Neural cell (in vitro differentiated cells): Measurements from ENCODE around the gene HIP1. TPM values are rescaled to one million over a fixed set of nuclear protein-coding genes. Genes with fewer than 3 reads are reported as not detected.
"Not testable (repeated sequence)": the region's sequence is repeated elsewhere in the genome, so short reads cannot be mapped to it uniquely, and the experiment has no call there.

Experiments used
- H2AFZ ChIP-seq: fragments of 200-600, 300-800 bp; sonication (generic), shearing (Covaris generic); 2 replicates; pipeline ENCODE4 v1.6.0; 2014; ENCODE audit warnings: low read depth, mild to moderate bottlenecking, antibody characterized with exemption, low read length, moderate library complexity
- H3F3A ChIP-seq: fragments of 200-600 bp; shearing (Covaris generic); 2 replicates; pipeline ENCODE4 v1.6.1; 2016; ENCODE audit warnings: mild to moderate bottlenecking, moderate library complexity, mixed read lengths, antibody characterized with exemption, low read length; ENCODE audit not compliant: insufficient read depth, poor library complexity, severe bottlenecking
- H3K27ac ChIP-seq: fragments of 200-600, 300-800 bp; sonication (generic), shearing (Covaris generic); 2 replicates; pipeline ENCODE4 v1.5.1; 2014; ENCODE audit warnings: mild to moderate bottlenecking, low read length, moderate library complexity
- H3K27me3 ChIP-seq: fragments of 300-800, 200-600 bp; sonication (generic), shearing (Covaris generic); 2 replicates; pipeline ENCODE4 v1.6.0; 2014; ENCODE audit warnings: mild to moderate bottlenecking, low read depth, low read length, moderate library complexity; ENCODE audit not compliant: insufficient read depth
- H3K36me3 ChIP-seq: fragments of 300-800, 200-600 bp; sonication (generic), shearing (Covaris generic); 2 replicates; pipeline ENCODE4 v1.5.1; 2014; ENCODE audit warnings: mild to moderate bottlenecking, antibody characterized with exemption, low read length, moderate library complexity; ENCODE audit not compliant: insufficient read depth
- H3K4me2 ChIP-seq: fragments of 300-800, 200-600 bp; sonication (generic), shearing (Covaris generic); 2 replicates; pipeline ENCODE4 v1.6.0; 2014; ENCODE audit warnings: mild to moderate bottlenecking, low read length
- H3K4me3 ChIP-seq: fragments of 300-800, 200-600 bp; sonication (generic), shearing (Covaris generic); 2 replicates; pipeline ENCODE4 v1.5.1; 2014; ENCODE audit warnings: mild to moderate bottlenecking, low read length, moderate library complexity
- H3K79me2 ChIP-seq: fragments of 200-600 bp; shearing (Covaris generic); replicated peaks from 2 replicates; pipeline ENCODE4 v1.6.0; 2014; ENCODE audit warnings: mild to moderate bottlenecking, low read length, moderate library complexity; ENCODE audit not compliant: insufficient read depth
- H3K9ac ChIP-seq: fragments of 300-800, 200-600 bp; sonication (generic), shearing (Covaris generic); 2 replicates; pipeline ENCODE4 v1.6.1; 2016; ENCODE audit warnings: mild to moderate bottlenecking, low read length, mixed read lengths
- H3K9me2 ChIP-seq: fragments of 200-600 bp; shearing (Covaris generic); 2 replicates; pipeline ENCODE4 v1.6.1; 2016; ENCODE audit warnings: mild to moderate bottlenecking, low read length, mixed read lengths; ENCODE audit not compliant: insufficient read depth
- H3K9me3 ChIP-seq: fragments of 200-600, 300-800 bp; sonication (generic), shearing (Covaris generic); 2 replicates; pipeline ENCODE4 v1.6.1; 2016; ENCODE audit warnings: mild to moderate bottlenecking, mixed run types, low read length, moderate library complexity, mixed read lengths
- H4K20me1 ChIP-seq: fragments of 200-600 bp; shearing (Covaris generic); 2 replicates; pipeline ENCODE4 v1.6.1; 2016; ENCODE audit warnings: mild to moderate bottlenecking, mixed run types; ENCODE audit not compliant: insufficient read depth
- EP300 ChIP-seq: fragments of 450-650 bp; conservative IDR thresholded peaks from 2 replicates; pipeline ENCODE4 v1.6.1; 2014; ENCODE audit warnings: antibody characterized with exemption, mild to moderate bottlenecking, moderate library complexity; ENCODE audit not compliant: poor library complexity, severe bottlenecking
- EZH2 ChIP-seq: fragments of 200-600, 300-800 bp; shearing (Covaris generic), sonication (generic); IDR thresholded peaks from 2 replicates; pipeline ENCODE4 v1.6.1; 2014; ENCODE audit warnings: antibody characterized with exemption, low read length, borderline replicate concordance, mild to moderate bottlenecking; ENCODE audit not compliant: insufficient read depth, poor library complexity, severe bottlenecking
- MXI1 ChIP-seq: fragments of 450-650 bp; conservative IDR thresholded peaks from 2 replicates; pipeline ENCODE4 v1.6.1; 2014; ENCODE audit warnings: antibody characterized with exemption, mild to moderate bottlenecking; ENCODE audit not compliant: poor library complexity, severe bottlenecking
- POLR2AphosphoS5 ChIP-seq: IDR thresholded peaks from 2 replicates; pipeline ENCODE4 v1.6.1; 2012
- RAD21 ChIP-seq: fragments of 450-650 bp; conservative IDR thresholded peaks from 2 replicates; pipeline ENCODE4 v1.6.1; 2014; ENCODE audit warnings: antibody characterized with exemption, mild to moderate bottlenecking, moderate library complexity
- SMC3 ChIP-seq: fragments of 450-650 bp; conservative IDR thresholded peaks from 2 replicates; pipeline ENCODE4 v1.6.1; 2014; ENCODE audit warnings: antibody characterized with exemption, mild to moderate bottlenecking, moderate library complexity; ENCODE audit not compliant: poor library complexity
- TAF1 ChIP-seq: IDR thresholded peaks from 2 replicates; pipeline ENCODE4 v1.6.1; 2012; ENCODE audit warnings: low read depth
- polyA plus RNA-seq: library from polyadenylated mRNA; depleted of rRNA; stranded (reverse); fragments of >200 nt; gene quantifications from 2 replicates; pipeline ENCODE4 v1.2.3, GENCODE V29; 2014
- TF ChIP-seq, protein P1 (sequence below): fragments of 450-650 bp; IDR thresholded peaks from 2 replicates; pipeline ENCODE4 v1.5.1; 2014; ENCODE audit warnings: antibody characterized with exemption, mild to moderate bottlenecking, moderate library complexity; ENCODE audit not compliant: poor library complexity, severe bottlenecking
- TF ChIP-seq, protein P2 (sequence below): IDR thresholded peaks from 2 replicates; pipeline ENCODE4 v1.6.1; 2012; ENCODE audit warnings: borderline replicate concordance

Gene HIP1
- polyA plus RNA-seq, 1 donor from 2014 or later, result 12.9 TPM

DNA sequence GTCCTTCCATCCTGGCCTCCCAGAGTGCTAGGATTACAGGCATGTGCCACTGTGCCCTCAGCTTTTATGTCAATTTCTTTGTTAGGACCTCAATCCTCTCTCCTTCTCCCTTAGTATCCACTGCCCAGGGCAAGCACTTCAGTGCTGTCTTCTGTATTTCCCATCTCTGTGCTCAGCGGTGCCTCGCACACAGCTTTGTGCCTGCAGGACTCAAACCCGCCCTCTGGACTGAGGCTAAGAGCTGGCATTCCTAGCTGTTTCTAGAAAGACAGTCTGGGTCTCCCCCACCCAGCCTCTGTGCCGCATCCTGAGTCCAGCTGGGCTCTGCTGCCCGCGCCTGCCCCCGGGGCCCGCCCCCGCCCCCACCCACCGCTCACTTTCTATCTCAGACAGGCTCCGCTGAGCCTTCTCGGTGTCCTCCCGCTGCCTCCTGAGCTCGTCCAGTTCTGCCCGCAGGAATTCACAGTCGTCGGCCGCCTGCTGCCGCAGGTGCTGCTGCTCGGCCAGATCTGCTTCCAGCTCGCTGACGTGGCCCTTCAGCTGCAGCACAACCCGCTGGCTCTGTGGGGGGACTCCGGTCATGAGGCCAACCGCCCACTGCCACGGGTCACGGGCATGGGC, 179.3 kb downstream of the HIP1 start:
- no peak overlapping the region for H3K9ac ChIP-seq
- no peaks in the 10 kb centered on the region for H3K79me2 ChIP-seq
- TF ChIP-seq EP300, result no peak
- no peak for TF ChIP-seq MXI1
- TF ChIP-seq EZH2, result no peak
- TF ChIP-seq, protein P1, sequence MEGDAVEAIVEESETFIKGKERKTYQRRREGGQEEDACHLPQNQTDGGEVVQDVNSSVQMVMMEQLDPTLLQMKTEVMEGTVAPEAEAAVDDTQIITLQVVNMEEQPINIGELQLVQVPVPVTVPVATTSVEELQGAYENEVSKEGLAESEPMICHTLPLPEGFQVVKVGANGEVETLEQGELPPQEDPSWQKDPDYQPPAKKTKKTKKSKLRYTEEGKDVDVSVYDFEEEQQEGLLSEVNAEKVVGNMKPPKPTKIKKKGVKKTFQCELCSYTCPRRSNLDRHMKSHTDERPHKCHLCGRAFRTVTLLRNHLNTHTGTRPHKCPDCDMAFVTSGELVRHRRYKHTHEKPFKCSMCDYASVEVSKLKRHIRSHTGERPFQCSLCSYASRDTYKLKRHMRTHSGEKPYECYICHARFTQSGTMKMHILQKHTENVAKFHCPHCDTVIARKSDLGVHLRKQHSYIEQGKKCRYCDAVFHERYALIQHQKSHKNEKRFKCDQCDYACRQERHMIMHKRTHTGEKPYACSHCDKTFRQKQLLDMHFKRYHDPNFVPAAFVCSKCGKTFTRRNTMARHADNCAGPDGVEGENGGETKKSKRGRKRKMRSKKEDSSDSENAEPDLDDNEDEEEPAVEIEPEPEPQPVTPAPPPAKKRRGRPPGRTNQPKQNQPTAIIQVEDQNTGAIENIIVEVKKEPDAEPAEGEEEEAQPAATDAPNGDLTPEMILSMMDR, result no peak
- TF ChIP-seq, protein P2, sequence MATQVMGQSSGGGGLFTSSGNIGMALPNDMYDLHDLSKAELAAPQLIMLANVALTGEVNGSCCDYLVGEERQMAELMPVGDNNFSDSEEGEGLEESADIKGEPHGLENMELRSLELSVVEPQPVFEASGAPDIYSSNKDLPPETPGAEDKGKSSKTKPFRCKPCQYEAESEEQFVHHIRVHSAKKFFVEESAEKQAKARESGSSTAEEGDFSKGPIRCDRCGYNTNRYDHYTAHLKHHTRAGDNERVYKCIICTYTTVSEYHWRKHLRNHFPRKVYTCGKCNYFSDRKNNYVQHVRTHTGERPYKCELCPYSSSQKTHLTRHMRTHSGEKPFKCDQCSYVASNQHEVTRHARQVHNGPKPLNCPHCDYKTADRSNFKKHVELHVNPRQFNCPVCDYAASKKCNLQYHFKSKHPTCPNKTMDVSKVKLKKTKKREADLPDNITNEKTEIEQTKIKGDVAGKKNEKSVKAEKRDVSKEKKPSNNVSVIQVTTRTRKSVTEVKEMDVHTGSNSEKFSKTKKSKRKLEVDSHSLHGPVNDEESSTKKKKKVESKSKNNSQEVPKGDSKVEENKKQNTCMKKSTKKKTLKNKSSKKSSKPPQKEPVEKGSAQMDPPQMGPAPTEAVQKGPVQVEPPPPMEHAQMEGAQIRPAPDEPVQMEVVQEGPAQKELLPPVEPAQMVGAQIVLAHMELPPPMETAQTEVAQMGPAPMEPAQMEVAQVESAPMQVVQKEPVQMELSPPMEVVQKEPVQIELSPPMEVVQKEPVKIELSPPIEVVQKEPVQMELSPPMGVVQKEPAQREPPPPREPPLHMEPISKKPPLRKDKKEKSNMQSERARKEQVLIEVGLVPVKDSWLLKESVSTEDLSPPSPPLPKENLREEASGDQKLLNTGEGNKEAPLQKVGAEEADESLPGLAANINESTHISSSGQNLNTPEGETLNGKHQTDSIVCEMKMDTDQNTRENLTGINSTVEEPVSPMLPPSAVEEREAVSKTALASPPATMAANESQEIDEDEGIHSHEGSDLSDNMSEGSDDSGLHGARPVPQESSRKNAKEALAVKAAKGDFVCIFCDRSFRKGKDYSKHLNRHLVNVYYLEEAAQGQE, result no peak
- no peak for TF ChIP-seq TAF1
- no peak for TF ChIP-seq RAD21
- no peak for TF ChIP-seq POLR2AphosphoS5
- TF ChIP-seq SMC3, result no peak
- no peaks in the 10 kb centered on the region for H3K9me3 ChIP-seq
- H2AFZ ChIP-seq, result no peak overlapping the region
- no peaks in the 10 kb centered on the region for H3K27me3 ChIP-seq
- H3K4me3 ChIP-seq, result no peak overlapping the region
- H3K36me3 ChIP-seq, result no peaks in the 10 kb centered on the region
- H3K4me2 ChIP-seq, result no peak overlapping the region
- H3K27ac ChIP-seq, result no peak overlapping the region
- H4K20me1 ChIP-seq, result no peaks in the 10 kb centered on the region
- no peaks in the 10 kb centered on the region for H3F3A ChIP-seq
- H3K9me2 ChIP-seq, result no peaks in the 10 kb centered on the region

DNA sequence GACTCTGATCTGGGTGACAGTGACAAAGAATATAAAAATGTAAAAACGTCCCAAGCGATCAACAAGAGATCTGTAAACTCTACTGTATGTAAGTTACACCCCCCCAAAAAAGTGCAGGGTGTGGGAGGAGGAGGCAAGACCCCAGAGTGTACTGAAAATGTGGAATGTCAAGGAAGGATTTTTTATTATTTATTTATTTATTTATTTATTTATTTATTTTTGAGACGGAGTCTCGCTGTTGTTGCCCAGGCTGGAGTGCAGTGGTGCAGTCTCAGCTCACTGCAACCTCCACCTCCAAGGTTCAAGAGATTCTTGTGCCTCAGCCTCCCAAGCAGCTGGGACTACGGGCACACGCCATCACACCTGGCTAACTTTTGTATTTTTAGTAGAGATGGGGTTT, 181.9 kb downstream of the HIP1 start:
- not testable (repeated sequence) for H4K20me1 ChIP-seq, H3F3A ChIP-seq, H3K27ac ChIP-seq, H3K9ac ChIP-seq, H2AFZ ChIP-seq, H3K4me3 ChIP-seq, H3K4me2 ChIP-seq, H3K27me3 ChIP-seq, H3K9me3 ChIP-seq, H3K9me2 ChIP-seq, H3K79me2 ChIP-seq, H3K36me3 ChIP-seq

DNA sequence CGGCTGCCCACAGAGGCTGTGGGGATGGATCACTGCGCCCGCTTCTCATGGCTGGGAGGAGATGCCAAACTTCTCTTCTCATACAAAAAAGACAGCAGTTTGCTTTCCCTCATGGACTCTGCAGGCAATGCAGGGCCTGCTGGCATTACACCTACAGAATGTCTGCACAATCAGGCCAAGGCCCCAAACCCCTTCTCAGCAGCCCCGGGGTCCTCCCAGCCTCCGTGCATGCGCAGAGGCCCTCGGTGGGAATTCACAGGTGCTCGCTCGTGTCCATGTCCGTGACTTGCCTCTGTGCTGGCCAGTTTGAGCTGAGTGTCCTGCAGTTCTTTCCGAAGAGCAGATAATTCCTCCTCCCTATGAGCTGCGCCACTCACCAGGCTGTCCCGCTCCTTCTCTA, 183.0 kb downstream of the HIP1 start:
- Histone ChIP-seq H3K27me3 (no peaks in the 10 kb centered on the region), H3K9ac (no peak overlapping the region), H3K4me3 (no peak overlapping the region), H3K27ac (no peak overlapping the region), H2AFZ (no peak overlapping the region), H3K36me3 (peaks cover 5% of the 10 kb centered on the region), H3K9me2 (no peaks in the 10 kb centered on the region), H3K4me2 (no peak overlapping the region), H3F3A (no peaks in the 10 kb centered on the region), H4K20me1 (no peaks in the 10 kb centered on the region), H3K79me2 (no peaks in the 10 kb centered on the region), H3K9me3 (no peaks in the 10 kb centered on the region)
- TF ChIP-seq, protein P1, result no peak
- TF ChIP-seq EZH2 (no peak), EP300 (no peak), RAD21 (no peak), MXI1 (no peak), POLR2AphosphoS5 (no peak), TAF1 (no peak), SMC3 (no peak)
- TF ChIP-seq, protein P2, result no peak
